Measurements from ENCODE around the gene MYO1D.
"Not testable (repeated sequence)": the region's sequence is repeated elsewhere in the genome, so short reads cannot be mapped to it uniquely, and the experiment has no call there.

The MYO1D gene

GRCh38 chr17:32720671-32721070, 156.3 kb downstream of the MYO1D start:
- no peak for DNase-seq

- no peak for DNase-seq
These were observed 157.2 kb downstream of the MYO1D start for GRCh38 chr17:32719689-32720088.

GRCh38 chr17:32714922-32715321, 162.0 kb downstream of the MYO1D start:
- not testable (repeated sequence) for DNase-seq

DNA sequence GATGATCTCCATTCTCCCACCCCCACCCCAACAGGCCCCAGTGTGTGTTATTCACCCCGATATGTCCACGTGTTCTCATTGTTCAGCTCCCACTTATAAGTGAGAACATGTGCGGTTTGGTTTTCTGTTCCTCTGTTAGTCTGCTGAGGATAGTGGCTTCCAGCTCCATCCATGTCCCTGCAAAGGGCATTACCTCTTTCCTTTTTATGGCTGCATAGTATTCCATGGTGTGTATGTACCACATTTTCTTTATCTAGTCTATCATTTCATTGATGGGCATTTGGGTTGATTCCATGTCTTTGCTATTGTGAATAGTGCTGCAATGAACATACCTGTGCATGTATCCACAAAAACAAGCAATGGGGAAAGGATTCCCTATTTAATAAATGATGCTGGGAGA, 162.7 kb downstream of the MYO1D start:
- not testable (repeated sequence) for DNase-seq

- DNase-seq = no peak
These were observed 163.8 kb downstream of the MYO1D start for GRCh38 chr17:32713081-32713480.

GRCh38 chr17:32709562-32709961, 167.4 kb downstream of the MYO1D start:
- DNase-seq = no peak

- no peak for DNase-seq
These were observed 175.1 kb downstream of the MYO1D start for GRCh38 chr17:32701871-32702270.

GRCh38 chr17:32699247-32699646, 177.7 kb downstream of the MYO1D start:
- no peak for DNase-seq

DNA sequence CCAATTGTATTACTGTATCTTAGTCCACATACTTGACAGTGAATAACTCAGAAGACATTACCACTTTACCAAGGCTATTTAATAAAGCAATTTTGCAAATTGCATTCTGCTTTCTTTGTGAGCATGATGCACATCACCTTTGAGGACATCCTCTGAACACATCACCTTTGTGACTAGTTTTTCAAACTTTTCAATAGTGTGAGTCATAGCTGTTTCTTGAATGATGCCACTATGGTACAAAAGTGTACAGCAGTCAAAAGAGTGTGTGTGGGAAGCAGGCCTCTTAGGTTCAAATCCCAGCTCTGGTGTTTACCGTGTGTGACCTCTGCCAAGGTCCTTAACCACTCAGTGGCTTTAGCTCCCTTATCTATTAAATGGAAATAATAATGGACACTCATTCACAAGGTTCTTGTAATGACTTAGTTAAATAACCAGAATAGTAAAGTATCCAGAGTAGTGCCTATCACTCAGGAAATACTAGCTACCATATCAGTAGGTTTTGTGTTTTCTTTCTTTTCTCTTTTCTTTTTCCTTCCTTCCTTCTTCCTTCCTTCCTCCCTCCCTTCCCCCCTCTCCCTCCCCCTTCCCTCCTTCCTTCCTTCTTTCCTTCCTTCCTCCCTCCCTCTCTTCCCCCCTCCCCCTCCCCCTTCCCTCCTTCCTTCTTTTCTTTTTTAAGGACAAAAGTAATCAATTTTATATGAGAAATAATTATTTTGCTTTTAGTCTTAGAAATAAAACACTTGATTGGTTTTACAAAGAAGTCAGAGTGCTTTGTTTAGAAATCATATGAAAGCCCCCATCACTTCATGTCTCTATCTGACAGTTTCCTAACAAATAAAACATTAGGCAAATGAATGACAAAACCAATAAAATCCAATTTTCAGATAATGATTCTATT, 178.9 kb downstream of the MYO1D start:
- no peak for DNase-seq

DNA sequence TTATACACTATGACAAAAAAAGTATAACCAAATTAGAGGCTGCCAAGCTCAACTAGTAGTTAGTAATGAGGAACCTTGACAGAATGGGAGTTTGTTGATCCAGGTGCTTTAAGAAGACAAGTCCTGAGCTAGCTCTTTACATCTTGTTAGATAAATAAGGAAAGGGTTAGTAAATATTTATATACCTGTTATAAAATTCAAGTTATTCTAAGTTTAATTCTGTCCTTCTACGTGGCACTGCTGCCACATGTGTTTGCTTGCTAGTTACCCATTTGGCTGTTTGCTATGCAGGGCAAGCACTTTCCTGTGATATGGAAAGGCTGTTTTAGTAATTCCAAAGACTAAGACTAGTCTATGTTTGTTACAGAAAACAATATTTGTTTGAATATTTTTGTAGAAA, 180.5 kb downstream of the MYO1D start:
- DNase-seq = no peak

DNA sequence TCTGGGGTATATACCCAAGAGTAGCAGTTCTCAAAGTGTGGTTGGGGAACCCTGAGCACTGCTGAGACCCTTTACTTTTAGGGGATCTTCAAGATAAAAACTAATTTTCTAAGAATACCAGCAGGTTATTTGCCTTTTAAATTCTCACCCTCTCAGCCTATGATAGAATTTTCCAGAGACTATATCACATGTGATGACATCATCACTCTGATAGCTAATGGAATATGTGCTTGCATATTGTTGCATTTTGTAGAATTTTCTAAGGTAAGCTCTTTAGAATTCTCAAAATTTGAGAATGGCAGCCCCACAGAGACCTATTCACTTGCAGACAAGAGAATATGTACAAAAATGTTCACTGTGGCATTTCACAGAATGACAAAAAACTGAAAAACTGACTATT, 181.1 kb downstream of the MYO1D start:
- DNase-seq = no peak

DNA sequence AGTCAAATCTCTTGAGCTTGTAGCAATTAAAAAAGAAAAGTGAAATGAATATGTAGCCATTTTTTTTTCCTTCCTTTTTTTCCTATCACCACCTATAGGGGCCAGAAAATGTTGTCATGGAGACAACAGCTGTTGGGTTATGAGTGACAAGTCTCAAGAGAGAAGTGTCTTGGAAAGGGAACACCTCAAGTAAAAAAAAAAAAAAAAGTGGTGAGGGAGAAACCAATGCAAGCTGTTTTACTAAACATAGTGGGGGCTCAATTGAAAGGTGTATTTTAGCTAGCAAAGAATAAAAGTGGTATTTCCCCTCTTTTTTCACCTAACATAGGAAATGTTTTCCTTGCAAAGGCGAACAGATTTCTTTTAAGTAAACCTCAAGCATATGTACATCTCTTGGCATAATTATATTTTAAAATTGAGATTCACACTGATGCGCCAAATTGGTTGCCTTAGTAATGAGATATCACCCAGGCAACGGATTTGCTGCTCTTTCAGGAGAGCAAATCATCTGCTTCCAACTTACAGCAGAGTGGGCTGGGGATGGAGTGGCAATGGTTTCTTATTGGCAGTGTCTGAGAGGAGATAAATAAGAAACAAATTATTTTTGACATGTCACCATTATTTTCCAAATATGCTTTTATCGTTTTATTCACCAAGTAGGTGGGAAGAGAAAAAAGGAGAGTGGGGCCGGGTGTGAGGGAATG, 183.6 kb downstream of the MYO1D start:
- DNase-seq = no peak

DNA sequence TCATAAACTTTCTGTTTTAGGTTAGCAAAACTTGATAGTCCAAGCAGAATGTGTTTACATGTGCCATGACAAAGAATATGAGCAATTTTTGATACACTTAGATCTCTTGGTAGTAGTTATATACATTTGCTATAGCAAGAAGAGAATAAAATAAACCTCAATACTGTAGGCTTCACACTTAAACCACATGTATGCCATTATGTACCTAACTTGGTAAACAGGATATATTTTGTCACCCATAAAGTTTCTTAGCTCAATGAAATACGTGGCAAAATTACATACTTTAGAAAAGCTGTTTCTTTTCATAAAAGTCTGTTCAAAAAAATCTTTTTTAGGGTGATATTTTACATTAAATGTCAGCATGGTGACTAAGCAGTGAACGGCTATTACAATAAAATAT, 184.7 kb downstream of the MYO1D start:
- DNase-seq = no peak

DNA sequence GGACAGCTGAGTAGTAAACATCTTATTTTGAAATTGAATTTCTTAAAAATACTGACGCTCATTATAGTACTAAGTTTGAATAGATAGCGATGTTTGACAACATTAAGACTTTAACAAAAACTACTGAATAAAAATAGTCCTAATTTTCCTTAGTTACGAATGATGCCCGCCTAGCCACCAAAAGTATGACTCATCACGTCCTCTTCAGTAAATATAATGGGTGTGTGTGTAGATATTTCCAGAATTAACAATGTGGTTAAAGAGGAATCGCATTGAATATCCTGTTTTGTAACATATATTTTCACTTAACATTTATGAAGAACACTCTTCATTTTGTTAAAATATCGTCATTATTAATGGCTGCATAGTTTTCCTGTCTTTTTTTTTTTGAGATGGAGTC, 187.6 kb downstream of the MYO1D start:
- DNase-seq = no peak

- no peak for DNase-seq
These were observed 188.7 kb downstream of the MYO1D start for GRCh38 chr17:32688221-32688620.

DNA sequence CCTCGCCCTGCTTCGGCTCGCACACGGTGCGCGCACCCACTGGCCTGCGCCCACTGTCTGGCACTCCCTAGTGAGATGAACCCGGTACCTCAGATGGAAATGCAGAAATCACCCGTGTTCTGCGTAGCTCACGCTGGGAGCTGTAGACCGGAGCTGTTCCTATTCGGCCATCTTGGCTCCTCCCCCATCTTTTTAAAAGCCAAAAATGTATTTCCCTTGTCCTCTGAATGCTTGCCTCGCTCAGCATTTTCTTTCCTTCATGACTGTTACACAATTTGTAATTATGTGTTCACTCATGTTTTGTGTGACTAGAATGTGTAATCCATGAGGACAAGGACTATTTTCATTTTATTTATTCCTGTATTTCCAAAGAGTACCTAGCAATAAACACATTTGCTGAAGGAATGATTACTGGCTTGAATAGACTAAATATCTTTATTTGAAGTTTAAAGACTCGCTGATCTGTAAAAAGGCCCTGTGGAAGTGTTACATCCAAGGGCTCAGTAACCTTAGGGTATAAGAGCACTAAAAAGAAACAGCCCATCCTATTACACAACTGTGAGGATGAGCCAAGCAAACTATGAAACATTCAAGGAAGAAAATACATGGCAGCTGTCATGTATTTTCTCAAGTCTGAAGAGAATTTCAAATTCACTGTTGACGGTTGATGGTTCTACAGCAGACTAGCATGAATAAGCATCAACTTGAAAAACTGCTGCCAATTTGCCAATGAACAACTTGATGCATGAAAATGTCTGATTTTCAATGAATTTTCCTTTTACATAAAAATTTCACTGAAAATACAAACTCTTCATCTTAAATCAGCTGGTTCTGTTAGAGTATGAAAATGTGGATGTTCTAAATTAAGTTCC, 192.6 kb downstream of the MYO1D start:
- no peak for DNase-seq

- no peak for DNase-seq
These were observed 203.0 kb downstream of the MYO1D start for GRCh38 chr17:32673964-32674363.

- no peak for DNase-seq
These were observed 204.2 kb downstream of the MYO1D start for GRCh38 chr17:32672711-32673110.

GRCh38 chr17:32671896-32672295, 205.0 kb downstream of the MYO1D start:
- no peak for DNase-seq

- no peak for DNase-seq
These were observed 211.9 kb downstream of the MYO1D start for GRCh38 chr17:32664936-32665583.

DNA sequence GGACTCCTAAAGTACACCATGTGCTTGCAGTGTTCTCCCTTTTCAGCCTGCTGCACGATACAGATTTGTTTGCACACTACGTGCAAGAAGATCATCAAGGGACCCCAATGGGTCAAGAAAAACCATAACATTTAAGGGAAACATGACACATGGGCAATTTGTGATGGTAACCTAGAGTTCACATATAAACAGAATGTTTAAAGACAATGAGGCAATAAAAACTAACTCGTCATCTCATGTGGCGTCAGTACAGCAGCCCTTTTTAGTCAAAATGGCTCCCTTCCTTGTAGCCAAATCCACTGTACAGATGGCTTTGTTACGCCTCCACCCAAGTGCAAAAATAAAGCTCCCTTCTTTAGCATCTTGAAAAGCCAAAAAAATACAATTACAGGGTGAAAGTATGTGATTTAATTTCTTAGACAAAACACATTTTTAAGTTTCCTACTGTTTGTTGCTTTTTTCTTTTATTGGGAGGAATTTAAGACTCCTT, 216.4 kb downstream of the MYO1D start:
- DNase-seq = no peak

DNA sequence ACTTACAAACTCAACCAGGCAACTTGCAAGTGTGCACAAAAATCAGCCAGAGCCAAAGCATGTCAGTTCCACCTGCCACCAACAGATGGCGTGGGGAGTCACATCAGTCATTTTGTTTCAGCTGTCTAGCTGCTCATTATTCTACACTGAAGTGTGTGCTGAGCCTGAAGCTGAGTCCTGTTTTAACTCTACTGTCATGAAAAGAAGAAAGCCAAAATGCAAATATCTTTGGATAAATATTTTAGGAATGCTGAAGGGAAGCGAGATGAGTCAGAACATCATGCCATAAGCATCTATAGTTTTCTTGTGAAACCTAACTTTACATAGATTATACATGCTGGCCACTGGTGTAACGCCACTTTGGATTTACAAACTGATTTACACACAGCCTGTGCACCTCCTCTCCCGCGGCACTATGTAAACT, 217.5 kb downstream of the MYO1D start:
- DNase-seq = peak; percentile 60

Data from COR-L47 (cell line).